HG02642 (cell line): Measurements from ENCODE around the gene INCENP.
A peak's percentile ranks its signal among the peaks of the same experiment; 100 is the strongest.
"Not testable (repeated sequence)": the region's sequence is repeated elsewhere in the genome, so short reads cannot be mapped to it uniquely, and the experiment has no call there.

Experiments
- ATAC-seq: cut with Tn5 transposase; IDR thresholded peaks from one replicate; pipeline ENCODE4 v1.9.1; 2021; ENCODE audit warnings: mild to moderate bottlenecking; ENCODE audit not compliant: unreplicated experiment, poor library complexity

Gene INCENP

GRCh38 chr11:62123669-62124185 is at the start of gene INCENP:
TSS of gene INCENP (plus strand) at chr11:62124011. CDS start at chr11:62128162, 4,151 bp downstream.
- ATAC-seq: peak; percentile 95

GRCh38 chr11:62075438-62075837 is 48.4 kb upstream of the INCENP start:
- ATAC-seq: no peak

DNA sequence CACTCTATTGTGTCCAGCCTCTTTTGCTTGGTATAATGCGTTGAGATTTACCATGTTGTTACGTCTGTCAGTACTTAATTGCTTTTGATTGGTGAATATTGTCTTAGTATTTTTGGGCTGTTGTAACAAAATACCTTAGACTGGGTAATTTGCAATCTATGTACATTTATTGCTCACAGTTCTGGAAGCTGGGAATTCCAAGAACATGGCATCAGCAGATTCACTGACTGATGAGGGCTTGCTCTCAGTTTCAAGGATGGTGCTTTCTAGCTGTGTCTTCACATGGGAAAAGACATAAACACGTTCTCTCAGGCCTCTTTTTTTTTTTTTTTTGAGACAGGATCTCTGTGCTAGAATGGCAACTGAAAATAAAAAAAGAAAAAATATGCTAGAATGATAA is 46.7 kb upstream of the INCENP start:
- ATAC-seq: no peak

DNA sequence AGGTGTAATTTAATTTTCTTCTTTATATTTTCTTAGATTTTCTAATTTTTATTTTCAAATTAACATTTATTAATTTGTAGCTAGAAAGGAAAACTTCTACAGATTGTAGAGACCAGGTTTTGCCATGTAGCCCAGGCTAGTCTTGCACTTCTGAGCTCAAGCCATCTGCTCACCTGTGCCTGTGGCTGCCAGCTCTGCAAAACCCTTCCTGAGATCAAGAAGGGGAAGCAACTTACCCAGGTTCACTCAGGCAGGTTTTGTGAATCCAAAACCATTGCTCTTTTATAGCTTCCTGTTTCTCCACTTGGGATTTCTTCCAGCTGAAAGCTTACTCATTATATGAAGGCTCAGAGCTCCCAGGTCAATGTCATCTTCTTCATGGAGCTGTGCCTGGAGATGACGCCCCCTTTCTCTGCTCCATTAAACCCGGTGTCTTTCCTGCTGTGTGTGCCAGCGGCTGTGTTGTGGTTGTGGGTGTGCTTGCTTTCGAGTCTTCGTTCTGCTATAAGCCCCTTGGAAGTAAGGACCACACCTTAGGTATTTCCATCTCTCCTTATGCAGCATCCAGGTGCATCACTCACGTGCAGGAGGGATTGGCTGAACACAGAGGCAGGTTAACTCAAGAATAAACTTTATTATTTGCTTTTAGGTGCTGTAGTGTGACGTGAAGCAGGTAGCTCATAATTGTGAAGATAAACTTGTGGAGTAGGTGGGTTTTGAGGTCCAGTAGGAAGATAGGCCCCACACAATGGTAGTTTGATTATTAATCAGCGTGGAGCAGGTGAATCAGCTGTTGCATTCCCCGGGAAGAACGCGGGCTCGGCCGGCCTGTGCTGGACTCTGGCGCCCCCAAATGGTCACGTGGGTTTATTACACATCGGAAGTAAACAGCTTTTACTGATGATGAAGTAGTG is 42.2 kb upstream of the INCENP start:
- ATAC-seq: no peak

GRCh38 chr11:62082292-62082657 is 41.5 kb upstream of the INCENP start:
- ATAC-seq: no peak

GRCh38 chr11:62084801-62085200 is 39.0 kb upstream of the INCENP start:
- not testable (repeated sequence) for ATAC-seq

DNA sequence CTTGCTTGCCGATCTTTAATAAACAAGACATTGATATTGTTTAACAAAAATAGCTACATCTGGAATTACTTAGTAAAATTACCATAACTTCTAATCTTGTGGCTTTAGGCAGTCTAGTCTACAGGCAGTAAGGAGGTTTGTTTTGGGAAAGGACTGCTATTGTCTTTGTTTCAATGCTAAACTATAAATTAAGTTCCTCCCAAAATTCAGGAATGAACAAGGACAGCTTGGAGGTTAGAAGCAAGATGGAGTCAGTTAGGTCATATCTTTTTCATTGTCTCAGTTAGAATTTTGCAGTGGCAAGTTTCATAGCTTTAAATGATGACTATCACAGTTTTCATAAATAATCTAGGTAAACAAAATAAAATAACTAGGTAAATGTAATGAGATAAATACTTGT is 36.1 kb upstream of the INCENP start:
- no peak for ATAC-seq

- ATAC-seq: no peak
Observed at GRCh38 chr11:62088331-62088933, 35.4 kb upstream of the INCENP start.

DNA sequence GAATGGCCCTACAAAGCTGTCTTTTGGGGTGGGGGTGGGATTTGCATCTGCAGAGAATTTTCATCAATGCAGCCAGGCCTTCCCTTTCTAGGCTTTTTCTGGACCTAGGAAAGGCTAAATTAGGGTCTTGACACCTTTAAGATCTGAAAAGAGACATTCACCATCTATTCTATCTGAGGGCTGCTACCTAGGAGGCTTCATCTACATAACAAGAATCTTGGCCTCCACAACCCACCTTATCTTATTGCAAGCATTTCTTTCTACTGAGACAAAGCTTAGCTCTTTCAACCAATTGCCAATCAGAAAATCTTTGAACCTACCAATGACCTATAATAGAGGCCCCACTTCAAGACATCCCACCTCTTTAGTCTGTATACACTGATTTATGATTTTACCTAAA is 20.7 kb upstream of the INCENP start:
- ATAC-seq: no peak

- no peak for ATAC-seq
Observed at GRCh38 chr11:62103986-62104385, 19.8 kb upstream of the INCENP start.

- no peak for ATAC-seq
Observed at GRCh38 chr11:62104816-62105653, 18.8 kb upstream of the INCENP start.

- ATAC-seq: no peak
Observed at GRCh38 chr11:62105667-62106191, 18.1 kb upstream of the INCENP start.

DNA sequence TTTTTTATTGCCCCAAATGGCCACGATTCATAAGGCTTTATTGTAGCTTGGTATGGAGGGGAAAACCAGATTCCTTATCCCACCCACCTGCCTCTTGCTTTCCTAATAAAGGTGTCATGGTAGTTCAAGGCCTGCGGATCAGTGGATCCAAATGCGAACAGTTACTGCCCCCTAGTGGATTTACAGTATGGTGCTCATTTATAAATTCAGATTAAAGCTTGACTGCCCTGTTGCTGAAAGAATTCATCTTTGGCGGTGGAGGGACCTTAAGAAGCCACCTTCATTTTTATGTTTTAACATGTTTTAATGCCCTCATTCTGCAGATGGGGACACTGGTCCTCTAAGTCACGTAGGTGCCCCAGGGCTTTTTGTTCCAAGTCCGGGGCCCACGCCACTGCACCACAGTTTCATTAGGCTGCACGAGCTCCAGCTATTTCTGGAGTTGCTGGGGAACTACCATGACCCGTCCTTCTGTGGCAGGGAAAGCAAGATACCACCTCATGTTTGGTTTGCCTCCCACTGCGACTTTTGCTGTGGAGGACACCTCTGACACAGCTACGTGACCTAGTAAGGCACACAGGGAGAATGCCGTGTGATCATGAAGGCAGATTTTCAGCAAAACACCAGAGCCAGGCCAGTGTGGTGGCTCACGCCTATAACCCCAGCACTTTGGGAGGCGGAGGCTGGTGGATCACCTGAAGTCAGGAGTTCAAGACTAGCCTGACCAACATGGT is 15.6 kb upstream of the INCENP start:
- ATAC-seq: no peak

GRCh38 chr11:62108971-62109404 is 14.8 kb upstream of the INCENP start:
- ATAC-seq: no peak

DNA sequence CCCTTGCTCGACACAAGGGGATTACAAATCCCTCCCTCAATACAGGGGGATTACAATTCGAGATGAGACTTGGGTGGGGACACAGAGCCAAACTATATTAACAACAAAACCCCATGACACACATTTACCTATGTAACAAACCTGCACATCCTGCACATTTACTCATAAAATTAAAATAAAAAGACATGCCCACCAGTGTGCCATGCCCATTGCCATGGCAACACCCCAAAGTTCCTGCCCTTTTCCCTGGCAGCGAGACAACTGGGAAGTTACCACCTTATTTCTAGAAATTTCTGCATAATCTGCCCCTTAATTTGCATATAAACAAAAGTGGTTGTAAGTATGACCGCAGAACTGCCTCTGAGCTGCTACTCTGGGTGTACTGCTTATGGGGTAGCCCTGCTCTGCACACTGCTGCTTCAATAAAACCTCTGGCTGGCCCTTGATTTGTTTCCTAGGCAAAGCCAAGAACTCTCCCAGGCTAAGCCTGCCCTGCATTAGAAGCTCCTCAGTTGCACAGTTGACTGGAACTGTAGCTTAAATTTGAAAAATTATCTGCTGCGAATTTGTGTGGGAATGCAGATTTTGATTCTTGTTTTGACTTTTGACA is 8.6 kb upstream of the INCENP start:
- no peak for ATAC-seq

DNA sequence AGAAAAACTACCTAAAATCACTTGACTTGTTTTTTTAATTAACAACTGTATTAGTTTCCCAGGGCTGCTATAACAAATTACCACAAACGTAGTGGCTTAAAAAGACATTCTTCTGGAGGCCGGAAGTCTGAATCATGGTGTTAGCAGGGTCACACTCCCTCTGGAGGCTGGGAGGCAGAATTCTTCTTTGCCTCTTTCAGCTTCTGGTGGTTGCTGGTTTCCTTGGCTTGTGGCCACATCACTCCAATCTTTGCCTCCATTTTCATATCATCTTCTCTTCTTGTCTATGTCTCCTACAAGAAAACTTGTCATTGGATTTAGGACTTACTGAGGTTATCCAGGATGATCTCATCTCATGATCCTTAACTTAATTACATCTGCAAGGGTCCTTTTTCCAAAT is 7.4 kb upstream of the INCENP start:
- ATAC-seq: no peak

DNA sequence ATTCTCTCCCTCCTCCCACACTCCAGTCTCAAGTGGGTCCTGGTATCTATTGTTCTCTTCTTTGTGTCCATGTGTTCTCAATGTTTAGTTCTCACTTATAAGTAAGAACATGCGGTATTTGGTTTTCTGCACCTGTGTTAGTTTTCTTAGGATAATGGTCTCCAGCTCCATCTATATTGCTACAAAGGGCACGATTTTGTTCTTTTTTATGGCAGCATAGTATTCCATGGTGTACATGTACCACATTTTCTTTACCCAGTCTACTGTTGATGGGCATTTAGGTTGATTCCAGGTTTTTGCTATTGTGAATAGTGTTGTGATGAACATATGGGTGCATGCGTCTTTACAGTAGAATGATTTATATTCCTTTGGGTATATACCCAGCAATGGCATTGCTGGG is 4.2 kb upstream of the INCENP start:
- ATAC-seq: no peak

DNA sequence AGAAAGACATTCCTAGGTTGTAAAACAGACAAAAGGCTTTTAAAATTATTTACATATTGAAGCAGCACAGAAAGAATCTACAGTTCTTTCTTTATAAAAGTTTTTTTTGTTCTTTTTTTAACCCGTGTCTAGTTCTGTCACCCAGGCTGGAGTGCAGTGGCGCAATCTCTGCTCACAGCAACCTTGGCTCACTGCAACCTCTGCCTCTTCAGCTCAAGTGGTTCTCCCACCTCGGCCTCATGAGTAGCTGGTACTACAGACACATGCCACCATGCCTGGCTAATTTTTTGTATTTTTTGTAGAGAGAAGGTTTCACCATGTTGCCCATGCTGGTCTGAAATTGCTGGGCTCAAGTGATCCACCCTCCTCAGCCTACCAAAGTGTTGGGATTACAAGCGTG is 3.8 kb upstream of the INCENP start:
- ATAC-seq: no peak

DNA sequence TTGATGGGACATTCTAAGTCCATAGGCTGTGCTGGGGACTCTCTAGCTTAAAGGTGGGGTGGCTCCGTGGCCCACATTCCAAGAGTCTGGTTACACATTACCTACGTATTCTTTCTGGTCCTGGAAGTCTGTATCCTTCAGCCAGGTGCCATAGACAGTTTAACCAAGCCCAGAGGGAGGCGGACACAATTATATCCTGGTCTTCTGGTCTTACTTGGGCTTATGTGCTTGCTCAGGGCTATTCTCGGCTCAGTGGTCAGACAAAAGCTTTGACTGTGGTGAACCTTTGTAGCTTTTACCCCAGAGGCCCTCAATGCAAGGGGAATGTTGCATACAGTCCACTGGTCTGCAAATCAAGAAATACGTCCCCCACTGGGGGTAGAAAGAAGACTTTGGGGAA is 3.4 kb upstream of the INCENP start:
- ATAC-seq: no peak
